ENCODE results near the gene PCDH15.

- no peak for TF ChIP-seq CTCF (IDR thresholded peaks at IDR 0.05)
- no peak for TF ChIP-seq POLR2A (IDR thresholded peaks at IDR 0.05)
Measured at GRCh38 chr10:53980210-53980609, 820.8 kb downstream of the PCDH15 start.
